GM12864 (cell line): ENCODE results near the gene TUBA1B.
"Not testable (repeated sequence)": the region's sequence is repeated elsewhere in the genome, so short reads cannot be mapped to it uniquely, and the experiment has no call there.

Source experiments
- DNase-seq: peaks from one replicate; pipeline ENCODE4 v3.0.0-alpha.2; 2011; ENCODE audit warnings: low read depth
- H3K4me3 ChIP-seq: 2 replicates; pipeline ENCODE4 v1.5.1; 2011; ENCODE audit warnings: mild to moderate bottlenecking, low read depth, low read length, control low read depth
- TF ChIP-seq, protein P1 (sequence below): IDR thresholded peaks from 2 replicates; pipeline ENCODE4 v1.5.1; 2011; ENCODE audit warnings: low read depth, mild to moderate bottlenecking, moderate library complexity, low read length, control low read depth, inconsistent platforms; ENCODE audit errors: missing control alignments

TUBA1B gene

GRCh38 chr12:49131051-49131893 lies at the start of gene TUBA1B:
TSS of gene TUBA1B (minus strand) at chr12:49131395. CDS start at chr12:49131300, 95 bp downstream.
- TF ChIP-seq, protein P1, sequence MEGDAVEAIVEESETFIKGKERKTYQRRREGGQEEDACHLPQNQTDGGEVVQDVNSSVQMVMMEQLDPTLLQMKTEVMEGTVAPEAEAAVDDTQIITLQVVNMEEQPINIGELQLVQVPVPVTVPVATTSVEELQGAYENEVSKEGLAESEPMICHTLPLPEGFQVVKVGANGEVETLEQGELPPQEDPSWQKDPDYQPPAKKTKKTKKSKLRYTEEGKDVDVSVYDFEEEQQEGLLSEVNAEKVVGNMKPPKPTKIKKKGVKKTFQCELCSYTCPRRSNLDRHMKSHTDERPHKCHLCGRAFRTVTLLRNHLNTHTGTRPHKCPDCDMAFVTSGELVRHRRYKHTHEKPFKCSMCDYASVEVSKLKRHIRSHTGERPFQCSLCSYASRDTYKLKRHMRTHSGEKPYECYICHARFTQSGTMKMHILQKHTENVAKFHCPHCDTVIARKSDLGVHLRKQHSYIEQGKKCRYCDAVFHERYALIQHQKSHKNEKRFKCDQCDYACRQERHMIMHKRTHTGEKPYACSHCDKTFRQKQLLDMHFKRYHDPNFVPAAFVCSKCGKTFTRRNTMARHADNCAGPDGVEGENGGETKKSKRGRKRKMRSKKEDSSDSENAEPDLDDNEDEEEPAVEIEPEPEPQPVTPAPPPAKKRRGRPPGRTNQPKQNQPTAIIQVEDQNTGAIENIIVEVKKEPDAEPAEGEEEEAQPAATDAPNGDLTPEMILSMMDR = no peak
- DNase-seq = peak; percentile 61
- peak within 1 kb of the TSS; percentile 99 for H3K4me3 ChIP-seq

- no peak overlapping the region for H3K4me3 ChIP-seq
- TF ChIP-seq, protein P1 = no peak
- no peak for DNase-seq
Observed at GRCh38 chr12:49174218-49174617, 43.0 kb upstream of the TUBA1B start.

DNA sequence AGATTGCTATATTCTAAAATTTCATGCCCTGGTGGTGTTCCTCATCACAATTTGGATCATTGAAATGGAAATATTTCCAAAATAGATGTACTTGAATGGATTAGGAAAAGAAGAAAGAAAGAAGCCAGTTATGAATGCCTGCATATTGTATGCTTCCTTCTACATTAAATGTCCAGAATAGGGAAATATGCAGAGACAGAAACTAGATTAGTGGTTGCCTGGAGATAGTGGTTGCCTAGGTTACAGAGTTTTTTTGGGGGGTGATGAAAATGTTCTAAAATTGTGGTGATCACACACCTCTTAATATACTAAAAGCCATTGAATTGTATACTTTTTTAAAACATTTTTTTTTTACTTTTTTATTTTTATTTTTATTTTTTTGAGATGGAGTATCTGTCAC lies 39.7 kb upstream of the TUBA1B start:
- no peak overlapping the region for H3K4me3 ChIP-seq
- TF ChIP-seq, protein P1 = no peak
- DNase-seq = no peak

DNA sequence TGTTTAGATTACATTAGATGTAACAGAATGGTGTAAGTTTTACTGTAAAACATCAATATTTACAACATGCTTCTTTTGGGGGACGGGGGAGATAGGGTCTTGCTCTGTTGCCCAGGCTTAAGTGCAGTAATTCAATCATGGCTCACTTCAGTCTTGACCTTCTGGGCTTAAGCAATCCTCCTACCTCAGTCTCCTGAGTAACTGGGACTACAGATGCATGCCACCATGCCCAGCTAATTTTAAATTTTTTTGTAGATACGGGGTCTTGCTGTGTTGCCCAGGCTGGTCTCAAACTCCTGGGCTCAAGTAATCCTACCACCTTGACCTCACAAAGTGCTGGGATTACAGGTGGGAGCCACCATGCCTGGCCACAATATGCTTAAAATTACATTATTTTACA lies 33.9 kb upstream of the TUBA1B start:
- DNase-seq = no peak
- no peak overlapping the region for H3K4me3 ChIP-seq
- TF ChIP-seq, protein P1 = no peak

DNA sequence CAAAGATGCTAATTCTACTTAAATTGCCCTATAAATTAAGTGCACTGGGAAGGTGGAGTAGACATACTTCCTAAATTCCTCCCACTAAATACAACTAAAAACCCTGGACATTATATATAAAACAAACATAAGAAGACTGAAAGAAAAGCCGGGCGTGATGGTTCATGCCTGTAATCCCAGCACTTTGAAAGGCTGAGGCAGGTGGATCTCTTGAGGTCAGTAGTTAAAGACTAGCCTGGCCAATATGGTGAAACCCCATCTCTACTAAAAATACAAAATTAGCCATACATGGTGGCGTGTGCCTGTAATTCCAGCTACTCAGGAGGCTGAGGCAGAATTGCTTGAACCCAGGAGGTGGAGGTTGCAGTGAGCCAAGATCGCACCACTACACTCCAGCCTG lies 30.7 kb upstream of the TUBA1B start:
- not testable (repeated sequence) for DNase-seq

GRCh38 chr12:49161092-49161795 lies 30.0 kb upstream of the TUBA1B start:
- TF ChIP-seq, protein P1 = no peak
- no peak for DNase-seq
- H3K4me3 ChIP-seq = no peak overlapping the region

More for the DNA sequence above, 30.7 kb upstream of the TUBA1B start:
- H3K4me3 ChIP-seq = not testable (repeated sequence)

DNA sequence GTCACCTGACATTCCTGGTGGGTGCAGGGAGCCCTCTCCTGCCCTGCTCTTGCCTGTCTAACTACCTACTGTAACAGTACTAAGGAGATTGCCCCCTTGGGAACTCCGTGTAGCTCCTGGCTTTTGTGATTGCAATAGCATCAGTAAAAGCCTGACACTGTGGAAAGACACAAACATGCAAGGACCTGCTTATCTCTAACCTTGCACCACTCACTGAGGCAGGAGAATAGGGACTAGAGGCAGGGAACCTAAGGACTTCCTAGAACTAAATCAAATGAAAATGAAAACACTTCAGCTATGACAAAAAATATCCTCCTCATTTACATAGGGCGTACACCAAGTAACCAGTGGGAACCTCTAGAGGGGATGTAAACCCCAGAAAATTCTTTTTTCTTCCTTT lies 29.2 kb upstream of the TUBA1B start:
- H3K4me3 ChIP-seq = no peak overlapping the region; the same call in 1 of the 2 replicates
- TF ChIP-seq, protein P1 = no peak

More for the DNA sequence above, 29.2 kb upstream of the TUBA1B start:
- peak; percentile 24 for DNase-seq
